ENCODE data around the gene TRPM4.

DNA sequence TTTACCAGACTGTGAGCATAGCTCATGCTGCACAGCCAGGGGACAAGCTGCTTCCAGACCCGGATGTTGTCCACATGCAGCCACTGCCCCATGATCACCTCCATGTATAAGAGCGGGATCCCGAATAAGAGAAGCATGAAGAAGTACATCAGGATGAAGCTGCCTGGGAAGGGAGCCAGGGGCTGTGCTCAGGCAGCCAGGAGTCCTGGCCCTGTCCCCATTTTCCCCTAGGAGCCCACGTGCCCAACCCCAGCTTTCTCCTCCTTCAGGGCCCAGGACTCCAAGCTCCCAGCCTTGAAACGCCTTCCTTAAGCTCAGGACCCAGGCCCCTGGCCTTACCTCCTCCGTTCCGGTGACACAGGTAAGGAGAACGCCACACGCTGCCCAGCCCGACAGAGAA is 98.1 kb downstream of the TRPM4 start:
- TF ChIP-seq, protein P1, sequence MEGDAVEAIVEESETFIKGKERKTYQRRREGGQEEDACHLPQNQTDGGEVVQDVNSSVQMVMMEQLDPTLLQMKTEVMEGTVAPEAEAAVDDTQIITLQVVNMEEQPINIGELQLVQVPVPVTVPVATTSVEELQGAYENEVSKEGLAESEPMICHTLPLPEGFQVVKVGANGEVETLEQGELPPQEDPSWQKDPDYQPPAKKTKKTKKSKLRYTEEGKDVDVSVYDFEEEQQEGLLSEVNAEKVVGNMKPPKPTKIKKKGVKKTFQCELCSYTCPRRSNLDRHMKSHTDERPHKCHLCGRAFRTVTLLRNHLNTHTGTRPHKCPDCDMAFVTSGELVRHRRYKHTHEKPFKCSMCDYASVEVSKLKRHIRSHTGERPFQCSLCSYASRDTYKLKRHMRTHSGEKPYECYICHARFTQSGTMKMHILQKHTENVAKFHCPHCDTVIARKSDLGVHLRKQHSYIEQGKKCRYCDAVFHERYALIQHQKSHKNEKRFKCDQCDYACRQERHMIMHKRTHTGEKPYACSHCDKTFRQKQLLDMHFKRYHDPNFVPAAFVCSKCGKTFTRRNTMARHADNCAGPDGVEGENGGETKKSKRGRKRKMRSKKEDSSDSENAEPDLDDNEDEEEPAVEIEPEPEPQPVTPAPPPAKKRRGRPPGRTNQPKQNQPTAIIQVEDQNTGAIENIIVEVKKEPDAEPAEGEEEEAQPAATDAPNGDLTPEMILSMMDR (IDR thresholded peaks at IDR 0.05; ENCODE audit: low read depth, low read length, missing input control) = no peak
- TF ChIP-seq RAD21 (IDR thresholded peaks at IDR 0.05) (no peak), YY1 (IDR thresholded peaks at IDR 0.05) (no peak), JUND (IDR thresholded peaks at IDR 0.05) (no peak), RXRA (IDR thresholded peaks at IDR 0.05) (no peak)
- TF ChIP-seq, protein P2, sequence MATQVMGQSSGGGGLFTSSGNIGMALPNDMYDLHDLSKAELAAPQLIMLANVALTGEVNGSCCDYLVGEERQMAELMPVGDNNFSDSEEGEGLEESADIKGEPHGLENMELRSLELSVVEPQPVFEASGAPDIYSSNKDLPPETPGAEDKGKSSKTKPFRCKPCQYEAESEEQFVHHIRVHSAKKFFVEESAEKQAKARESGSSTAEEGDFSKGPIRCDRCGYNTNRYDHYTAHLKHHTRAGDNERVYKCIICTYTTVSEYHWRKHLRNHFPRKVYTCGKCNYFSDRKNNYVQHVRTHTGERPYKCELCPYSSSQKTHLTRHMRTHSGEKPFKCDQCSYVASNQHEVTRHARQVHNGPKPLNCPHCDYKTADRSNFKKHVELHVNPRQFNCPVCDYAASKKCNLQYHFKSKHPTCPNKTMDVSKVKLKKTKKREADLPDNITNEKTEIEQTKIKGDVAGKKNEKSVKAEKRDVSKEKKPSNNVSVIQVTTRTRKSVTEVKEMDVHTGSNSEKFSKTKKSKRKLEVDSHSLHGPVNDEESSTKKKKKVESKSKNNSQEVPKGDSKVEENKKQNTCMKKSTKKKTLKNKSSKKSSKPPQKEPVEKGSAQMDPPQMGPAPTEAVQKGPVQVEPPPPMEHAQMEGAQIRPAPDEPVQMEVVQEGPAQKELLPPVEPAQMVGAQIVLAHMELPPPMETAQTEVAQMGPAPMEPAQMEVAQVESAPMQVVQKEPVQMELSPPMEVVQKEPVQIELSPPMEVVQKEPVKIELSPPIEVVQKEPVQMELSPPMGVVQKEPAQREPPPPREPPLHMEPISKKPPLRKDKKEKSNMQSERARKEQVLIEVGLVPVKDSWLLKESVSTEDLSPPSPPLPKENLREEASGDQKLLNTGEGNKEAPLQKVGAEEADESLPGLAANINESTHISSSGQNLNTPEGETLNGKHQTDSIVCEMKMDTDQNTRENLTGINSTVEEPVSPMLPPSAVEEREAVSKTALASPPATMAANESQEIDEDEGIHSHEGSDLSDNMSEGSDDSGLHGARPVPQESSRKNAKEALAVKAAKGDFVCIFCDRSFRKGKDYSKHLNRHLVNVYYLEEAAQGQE (IDR thresholded peaks at IDR 0.05) = no peak

Data from liver (tissue), 3 donors.